Activated gamma-delta T cell treated with Interleukin-2 at 50 U/mL for 16 hours (primary cell): ENCODE results near the gene PCBP3.
"Not testable (repeated sequence)": the region's sequence is repeated elsewhere in the genome, so short reads cannot be mapped to it uniquely, and the experiment has no call there.

Experiments used
- DNase-seq: peaks from one replicate; pipeline ENCODE4 v3.0.0-alpha.2; 2020

PCBP3 gene

DNA sequence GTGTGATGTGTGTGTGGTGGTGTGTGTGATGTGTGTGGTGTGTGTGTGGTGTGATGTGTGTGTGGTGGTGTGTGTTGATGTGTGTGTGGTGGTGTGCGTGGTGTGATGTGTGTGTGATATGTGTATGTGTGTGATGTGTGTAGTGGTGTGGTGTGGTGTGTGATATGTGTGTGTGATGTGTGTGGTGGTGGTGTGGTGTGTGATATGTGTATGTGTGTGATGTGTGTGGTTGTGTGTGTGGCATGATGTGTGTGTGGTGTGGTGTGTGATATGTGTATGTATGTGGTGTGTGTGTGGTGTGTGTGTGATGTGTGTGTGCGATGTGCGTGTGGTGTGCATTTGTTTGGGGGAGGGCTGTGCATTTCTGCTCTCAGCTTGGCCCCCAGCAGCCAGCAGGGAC is 7.1 kb upstream of the PCBP3 start:
- no peak for DNase-seq

DNA sequence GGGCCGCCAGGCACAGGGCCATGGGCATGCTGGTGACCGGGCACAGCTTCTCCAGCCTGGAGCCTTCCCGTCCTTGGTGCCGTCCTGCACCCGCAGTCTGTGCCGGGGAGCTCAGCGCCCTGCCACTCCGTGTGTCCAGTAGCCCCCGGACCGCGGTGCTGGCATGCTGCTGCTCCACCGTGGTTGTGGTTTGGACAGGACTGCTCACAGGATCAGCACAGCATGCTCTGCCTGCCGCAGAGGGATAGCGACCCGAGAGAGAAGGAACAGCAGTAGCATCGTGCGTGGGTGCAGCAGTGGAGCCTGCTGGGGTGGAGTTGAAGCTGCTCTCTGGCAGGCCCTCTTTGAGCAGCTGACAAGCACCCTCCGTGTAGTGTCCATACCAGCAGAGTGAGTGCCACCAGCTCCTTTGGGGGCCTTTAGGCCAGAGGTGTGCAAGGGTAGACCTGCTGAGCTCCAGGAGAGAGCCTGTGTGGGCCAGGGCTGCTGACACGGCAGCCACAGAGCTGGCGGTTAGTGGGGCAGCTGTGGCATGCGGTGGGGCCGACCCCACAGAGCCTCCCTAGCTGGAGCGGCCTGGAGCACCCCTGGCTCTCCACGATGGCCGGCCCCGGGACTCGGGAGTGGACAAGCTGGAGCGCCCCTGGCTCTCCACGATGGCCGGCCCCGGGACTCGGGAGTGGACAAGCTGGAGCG is 6.4 kb upstream of the PCBP3 start:
- DNase-seq = no peak

DNA sequence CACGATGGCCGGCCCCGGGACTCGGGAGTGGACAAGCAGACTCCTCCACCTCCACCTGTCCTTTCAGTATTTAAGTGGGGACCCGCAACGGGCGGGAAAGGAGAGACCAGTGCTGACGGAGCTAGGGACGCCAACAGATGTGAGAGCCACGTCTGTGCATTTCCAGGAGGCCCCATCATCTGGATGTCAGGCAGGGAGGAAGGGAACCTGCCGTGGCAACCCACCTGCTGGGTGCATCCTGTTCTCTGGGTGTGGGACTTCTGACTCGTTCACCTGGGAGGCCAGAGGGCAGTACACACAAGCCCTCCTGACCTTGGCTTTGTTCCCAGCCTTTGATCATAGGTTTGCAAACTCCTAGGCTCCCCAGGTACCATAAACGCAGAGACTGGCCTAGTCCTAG is 5.6 kb upstream of the PCBP3 start:
- no peak for DNase-seq

DNA sequence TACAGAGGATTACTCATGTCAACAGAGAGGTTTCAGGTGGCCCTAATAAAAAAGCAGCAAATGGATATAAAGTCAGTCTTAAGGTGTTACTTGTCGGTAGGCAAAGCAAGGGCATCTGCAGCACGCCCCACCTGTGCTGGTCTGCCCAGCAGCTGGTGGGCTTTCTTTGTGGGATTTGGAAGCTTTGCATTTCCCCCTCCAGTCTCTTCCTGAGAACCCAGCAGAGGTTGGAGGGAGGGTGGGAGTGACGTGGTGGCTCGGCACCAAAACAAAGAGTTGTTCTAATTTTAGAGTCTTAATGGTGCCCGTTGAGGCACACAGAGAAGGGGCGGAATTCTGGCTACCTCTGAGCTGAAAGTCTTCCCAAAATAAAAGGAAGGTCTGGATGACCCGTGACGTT is 4.8 kb upstream of the PCBP3 start:
- no peak for DNase-seq

DNA sequence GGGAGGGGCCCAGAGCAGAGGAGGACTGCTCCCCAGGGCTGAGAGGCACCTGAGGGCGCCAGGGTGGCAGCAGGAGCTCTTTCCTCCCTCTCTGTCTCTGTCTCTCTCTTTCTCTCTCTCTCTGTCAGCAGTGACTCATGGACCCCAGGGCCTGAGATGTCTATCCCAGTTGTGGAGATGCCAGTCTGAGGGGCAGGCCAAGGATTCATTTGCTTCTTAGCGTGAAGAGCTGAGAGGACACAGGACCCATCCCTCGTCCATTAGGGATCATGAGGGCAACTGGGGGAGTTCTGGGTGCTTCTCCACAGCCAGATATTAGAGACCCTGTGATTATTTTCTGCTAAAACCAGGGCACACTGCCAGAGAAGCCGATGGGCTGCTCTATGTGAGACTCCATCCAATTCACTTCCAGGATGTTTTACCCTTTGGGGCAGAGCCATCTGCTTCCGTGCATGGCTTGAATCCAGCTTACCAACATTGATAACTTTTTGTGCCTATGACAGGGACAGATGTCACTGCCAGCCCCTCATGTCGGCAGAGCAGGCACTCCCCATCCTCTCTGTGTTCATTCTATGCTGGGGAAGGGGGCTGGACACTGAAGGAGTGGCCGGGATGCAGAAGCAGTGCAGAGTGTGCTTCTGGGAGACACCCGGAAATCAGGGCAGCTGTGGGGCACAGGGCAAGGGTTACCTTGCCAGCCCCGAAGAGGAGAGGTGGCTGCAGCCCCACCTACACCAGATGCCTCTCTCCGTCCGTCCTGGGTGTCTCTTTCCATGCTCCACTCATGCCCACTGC is 4.1 kb upstream of the PCBP3 start:
- no peak for DNase-seq

DNA sequence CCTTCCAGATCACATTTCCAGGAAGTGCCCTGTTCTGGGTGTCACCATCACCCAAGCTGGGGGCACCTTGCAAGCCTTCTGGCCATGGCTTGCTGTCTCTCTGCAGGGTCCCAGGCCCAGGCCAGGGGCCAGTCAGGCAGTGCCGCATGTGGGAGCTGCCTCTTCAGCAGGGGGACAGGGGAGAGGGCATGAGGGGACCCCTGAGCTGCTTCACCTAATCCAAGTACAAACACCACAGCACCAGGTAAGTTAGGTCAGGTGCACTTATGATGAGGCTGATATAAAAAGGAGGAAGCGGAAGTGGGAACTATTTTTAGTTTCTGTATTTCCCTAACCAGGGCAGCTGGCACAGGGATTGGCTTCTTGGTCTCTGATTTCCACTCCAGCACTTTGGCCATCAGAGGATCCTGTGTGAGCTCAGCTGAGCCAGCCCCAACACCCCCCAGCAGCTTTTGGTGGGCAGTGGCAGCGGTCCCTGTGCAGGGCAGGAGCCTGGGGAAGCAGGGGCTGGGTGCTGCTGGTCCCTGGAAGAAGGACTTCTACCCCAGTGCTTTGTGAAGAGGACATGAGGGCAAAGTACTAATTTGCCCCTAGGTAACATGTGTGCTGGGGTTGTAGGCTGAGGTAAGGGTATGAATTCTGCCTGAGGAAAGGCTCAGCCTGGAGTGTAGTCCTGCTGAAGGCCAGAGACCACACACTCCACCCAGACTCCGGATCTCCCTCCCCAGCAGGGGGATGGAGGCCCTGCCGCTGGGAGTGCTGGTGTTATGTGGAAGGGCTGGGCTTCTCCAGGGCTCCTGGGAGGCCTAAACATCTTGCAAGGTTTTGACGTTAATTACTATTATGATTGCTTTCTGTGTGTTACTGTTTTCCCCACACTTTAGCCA is 3.3 kb upstream of the PCBP3 start:
- DNase-seq = no peak

DNA sequence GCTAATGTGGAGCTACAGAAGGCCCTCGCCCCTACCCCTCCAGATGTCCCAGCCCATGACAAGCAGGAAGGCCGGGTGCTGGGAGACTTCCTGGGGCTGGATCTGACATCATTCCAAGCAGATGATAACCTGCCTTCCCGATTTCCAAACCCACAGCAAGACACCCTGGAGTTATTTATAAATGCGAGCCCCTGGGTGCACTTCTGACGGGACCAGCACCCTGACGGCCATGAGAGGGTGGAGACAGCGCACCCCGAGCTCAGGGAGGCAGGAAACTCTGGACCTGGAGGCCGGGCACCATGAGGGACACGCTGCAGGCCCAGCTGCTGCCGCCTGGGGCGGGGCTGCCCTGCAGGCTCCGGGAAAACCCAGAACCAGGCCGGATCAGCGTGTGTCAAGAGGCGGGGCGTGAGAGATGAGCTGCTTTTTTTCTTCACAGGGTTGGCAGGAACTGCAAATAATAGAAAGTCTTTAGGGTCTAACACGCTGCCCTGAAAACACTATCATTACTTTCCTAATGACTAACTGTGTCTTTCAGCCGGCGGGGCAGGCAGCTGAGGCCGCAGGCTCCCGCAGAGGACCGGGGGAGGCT is 2.5 kb upstream of the PCBP3 start:
- DNase-seq = no peak

DNA sequence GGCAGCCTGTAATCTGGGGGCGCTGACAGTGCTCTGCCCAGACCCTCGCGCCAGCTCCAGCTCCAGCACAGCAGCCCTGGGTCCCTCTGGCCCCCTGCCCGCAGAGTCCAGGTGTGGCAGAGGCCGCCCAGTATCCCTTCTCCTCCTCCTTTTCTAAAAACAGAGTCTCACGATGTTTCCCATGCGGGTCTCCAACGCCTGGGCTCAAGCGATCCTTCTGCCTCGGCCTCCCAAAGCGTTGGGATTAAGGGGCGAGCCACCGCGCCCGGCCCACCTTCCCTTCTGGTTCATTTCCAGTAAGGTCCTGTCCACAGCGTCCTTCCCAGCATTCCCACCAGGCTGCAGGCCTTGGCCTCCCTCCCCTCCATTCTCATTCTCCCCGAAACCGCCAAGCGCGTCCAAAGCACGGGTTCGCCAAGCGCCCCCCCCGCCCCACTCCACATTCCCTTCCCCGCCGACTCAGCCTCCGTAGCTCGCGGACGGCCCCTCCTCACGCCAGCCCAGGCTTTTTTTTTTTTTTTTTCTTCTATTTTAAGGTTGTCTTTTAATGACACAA is 2.0 kb upstream of the PCBP3 start:
- no peak for DNase-seq

DNA sequence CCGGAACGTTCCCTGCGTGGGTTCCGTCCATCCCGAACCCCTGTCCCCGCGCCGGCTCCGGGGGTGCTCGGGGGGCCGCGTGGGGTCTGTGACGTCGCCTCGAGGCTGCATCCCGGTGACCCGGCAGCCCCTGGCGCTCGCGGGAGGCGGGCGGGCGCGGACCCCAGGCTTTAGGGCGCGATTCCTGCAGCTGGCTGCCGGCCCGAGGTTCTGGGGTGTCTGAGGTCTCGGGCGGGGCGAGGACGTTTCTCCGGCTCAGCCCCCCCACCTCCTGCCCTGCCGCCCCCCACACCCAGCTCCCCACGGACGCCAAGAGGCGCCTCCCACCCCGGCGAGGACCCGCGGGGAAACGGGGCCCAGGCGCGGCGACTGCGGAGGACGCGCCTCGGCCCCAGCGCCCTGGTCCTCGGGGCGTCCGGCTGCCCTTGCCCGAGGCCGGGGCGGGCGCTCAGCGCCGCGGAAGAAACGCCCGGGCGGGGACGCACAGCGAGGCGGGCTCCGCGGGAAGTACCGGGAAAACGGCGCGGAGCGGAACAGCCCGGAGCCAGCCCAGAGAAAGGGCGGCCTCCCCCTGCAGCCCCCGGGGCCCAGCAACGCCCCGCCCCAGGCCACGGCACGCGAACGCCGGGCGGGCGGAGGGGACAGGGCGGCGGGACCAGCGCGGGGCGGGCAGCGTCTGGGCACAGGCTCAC is 1.3 kb upstream of the PCBP3 start:
- no peak for DNase-seq

DNA sequence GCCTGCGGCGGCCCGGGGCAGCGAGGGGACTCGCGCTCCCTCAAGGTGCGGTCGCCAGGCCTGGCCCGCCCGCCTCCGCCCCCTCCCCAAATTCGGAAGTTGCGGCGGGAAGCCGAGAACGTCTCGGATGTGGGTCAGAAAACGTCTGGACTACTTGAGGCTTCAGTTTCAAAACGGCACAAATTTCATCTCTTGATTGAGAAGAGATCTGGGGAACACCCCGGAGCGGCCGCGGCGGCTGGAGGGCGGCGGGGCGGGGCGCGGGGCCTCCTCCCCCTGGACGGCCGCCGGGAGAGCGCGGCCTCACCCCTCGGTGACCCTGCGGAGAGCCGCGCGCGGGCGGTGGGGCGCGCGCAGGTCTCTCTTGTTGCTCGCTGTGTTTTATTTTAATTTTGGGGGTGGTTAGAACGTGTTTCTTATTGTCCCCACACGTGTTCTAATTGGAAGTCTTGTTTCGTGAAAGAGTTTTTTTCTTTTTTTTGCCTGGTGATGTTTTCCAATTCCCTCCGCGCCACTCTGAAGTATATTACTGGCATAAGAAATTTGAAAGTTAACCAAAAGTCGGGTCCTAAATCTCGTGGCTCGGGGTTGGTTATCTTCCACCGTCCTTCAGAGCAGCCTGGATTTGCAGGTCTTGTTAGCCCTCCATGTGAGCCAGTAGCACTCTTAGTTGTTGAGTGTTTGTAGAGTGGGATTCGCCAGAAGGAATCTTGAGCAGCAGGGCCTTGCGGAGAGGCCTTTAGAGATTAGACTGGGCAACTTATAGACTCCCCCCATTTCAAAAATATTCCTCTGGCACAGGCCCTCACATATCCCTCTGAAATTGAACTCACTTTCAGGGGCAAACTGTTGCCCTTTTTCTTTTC is 749 bp downstream of the PCBP3 start:
- no peak for DNase-seq

DNA sequence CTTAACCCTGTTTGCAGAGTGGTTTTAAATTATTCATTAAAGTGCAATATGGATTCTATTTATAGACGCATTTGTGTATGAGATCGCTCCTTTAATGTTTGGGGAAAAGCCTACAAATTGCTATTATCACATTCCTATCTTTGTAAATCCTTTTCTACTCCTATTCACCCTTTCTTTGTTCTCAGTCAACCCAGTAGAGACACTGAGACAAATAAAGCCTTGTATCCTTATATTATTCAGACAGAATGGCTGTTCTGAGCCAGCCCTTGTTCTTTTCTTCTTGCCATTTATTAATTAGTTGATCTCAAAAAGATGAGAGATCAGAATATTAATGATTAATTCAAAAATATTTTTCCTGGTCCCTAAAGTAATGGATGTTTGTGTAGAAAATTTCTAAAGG is 8.4 kb downstream of the PCBP3 start:
- no peak for DNase-seq

DNA sequence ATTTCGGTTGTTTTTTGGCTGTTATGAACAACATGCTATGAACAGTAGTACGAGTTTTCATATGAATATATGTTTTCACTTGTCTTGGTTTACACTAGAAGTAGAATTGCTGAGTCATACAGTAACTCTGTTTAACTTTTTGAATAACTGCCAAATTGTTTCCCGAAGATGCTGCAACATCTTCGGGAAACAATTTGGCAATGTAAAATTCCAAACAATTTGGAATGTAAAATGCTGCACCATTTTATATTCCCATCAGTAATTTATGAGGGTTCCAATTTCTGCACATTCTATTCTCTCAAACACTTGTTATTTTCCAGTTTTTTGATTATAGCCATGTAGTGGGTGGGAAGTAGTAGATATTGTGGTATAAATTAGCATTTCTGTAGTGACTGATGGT is 11.6 kb downstream of the PCBP3 start:
- no peak for DNase-seq

DNA sequence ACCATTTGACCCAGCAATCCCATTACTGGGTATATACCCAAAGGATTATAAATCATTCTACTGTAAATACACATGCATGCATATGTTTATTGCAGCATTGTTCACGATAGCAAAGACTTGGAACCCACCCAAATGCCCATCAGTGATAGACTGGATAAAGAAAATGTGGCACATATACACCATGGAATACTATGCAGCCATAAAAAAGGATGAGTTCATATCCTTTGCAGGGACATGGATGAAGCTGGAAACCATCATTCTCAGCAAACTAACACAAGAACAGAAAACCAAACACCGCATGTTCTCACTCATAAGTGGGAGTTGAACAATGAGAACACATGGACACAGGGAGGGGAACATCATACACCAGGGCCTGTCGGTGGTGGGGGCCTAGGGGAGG is 12.6 kb downstream of the PCBP3 start:
- DNase-seq = not testable (repeated sequence)

DNA sequence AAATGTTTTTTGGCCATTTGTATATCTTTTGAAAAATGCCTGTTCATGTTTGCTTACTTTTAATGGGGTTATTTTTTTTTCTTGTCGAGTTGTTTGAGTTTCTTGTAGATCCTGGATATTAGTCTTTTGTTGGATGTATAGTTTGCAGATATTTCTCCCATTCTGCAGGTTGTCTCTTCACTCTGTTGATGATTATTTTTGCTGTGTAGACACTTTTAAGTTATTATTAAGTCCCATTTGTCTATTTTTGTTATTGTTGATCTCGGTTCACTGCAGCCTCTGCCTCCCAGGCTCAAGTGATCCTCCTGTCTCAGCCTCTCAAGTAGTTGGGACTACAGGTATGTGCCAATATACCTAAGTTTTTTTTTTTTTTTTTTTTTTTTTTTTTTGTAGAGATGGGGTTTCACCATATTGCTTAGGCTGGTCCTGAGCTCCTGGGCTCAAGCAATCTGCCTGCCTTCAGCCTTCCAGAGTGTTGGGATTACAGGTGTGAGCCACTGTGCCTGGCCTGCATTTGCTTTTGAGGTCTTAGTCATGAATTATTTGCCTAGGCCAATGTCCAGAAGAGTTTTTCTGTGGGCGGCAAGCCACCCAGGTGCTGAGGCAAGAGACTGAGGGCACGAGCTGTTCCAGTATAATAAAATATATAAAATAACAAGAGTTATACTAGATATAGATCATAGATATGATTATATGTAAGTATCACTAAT is 18.5 kb downstream of the PCBP3 start:
- DNase-seq = not testable (repeated sequence)

DNA sequence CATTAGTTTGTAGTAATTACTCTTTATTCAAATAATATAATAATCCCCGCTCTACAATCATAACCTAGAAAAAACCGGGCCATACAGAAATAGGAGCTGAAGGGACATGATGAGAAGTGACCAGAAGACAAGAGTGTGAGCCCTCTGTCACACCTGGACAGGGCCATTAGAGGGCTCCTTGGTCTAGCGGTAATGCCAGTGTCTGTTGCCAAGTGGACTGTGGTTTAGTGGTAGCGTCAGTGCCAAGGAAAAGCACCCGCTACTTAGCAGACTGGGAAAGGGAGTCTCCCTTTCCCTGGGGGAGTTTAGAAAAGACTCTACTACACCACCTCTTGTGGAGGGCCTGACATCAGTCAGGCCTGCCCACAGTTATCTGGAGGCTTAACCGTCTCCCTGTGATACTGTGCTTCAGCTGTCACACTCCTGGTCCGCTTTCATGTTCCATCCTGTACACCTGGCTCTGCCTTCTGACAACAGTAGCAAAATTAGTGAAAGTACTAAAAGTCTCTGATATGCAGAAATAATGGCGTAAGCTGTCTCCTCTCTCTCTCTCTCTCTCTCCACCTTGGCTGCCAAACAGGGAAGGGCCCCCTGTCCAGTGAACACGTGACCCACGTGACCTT is 19.2 kb downstream of the PCBP3 start:
- DNase-seq = not testable (repeated sequence)

DNA sequence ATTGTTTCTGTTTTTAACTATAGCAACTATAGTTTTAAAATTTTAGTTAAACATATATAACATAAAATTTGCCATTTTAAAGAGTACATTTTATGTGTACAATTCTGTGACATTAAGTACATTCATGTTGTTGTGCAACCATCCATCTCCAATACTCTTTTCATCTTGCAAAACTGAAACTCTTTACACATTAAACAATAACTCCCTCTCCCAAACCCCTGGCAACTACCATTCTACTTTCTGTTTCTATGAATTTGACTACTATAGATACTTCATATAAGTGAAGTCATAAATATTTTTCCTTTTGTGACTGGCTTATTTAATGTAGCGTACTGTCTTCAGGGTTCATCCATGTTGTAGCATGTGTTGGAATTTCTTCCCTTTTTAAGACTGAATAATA is 25.9 kb downstream of the PCBP3 start:
- DNase-seq = no peak

DNA sequence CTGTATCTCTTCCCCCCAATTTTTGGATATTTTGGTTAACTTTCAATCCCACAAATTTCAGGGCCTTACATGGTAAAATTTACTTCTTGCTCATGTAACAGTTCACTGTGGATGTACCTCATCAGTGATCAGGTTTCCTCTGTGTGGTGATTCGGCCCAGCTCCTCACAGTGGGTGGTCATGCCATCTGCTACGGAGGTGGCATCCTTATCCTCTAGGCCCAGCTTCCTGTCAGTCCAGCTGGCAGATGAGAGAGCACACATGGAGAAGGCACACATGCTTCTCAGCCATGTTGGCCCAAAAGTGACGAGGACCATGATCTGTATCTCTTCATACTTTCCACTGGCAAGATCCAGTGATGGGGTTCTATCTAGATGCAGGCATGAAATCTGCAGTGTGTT is 27.2 kb downstream of the PCBP3 start:
- no peak for DNase-seq

DNA sequence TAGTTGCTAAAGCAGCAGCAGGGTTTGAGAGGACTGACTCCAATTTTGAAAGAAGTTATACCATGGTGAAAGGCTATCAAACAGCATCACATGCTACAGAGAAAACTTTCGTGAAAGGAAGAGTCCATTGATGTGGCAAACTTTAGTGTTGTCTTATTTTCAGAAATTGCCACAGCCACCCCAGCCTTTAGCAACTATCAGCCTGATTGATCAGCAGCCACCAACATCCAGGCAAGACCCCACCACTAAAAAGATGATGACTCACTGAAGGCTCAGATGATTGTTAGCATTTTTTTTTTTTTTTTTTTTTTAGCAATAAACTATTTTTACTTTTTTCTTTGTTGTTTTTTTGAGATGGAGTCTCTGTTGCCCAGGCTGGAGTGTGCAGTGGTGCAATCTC is 35.3 kb downstream of the PCBP3 start:
- not testable (repeated sequence) for DNase-seq

DNA sequence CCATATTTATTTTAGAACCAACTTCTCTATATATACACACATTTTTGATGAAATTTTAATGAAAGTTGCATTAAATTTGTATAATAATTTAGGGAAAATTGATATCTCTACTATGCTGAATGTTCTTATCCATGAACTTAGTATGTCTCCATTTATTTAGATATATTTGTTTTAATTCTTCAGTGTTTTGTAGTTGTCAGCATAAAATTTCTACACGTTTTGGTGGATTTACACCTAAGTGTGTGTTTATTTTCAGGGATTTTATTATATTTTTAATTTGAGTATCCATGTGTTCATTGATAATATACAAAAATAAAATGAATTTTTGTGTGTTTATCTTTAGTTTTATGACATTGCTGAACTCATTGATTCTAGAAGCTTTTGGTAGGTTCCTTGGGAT is 36.7 kb downstream of the PCBP3 start:
- no peak for DNase-seq

DNA sequence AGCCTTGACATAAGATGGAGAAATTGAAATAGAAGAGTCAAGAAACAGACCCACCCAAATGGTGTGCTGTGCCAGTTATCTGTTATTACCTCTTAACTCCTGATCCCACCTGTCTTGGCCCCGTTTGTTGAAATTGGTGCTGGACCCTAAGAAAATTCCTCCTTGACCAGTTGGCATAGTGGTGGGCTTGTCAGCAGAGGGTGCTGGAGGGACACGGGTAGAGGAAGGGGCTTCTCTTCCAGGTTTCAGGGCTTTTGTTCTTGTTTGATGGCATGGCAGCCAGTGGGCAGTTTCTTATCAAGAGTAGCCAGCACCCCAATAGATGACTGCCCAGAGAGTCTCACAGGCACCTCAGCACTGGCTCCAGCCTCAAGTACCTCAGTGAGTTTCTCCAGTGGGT is 51.6 kb downstream of the PCBP3 start:
- no peak for DNase-seq
